DOHH2 (cell line): Measurements from ENCODE around the gene SDF2L1.

Experiments
- EZH2phosphoT487 ChIP-seq: fragments of 200-600 bp; sonication (generic); IDR thresholded peaks from 2 replicates; pipeline ENCODE4 v1.6.1; 2017; ENCODE audit warnings: borderline replicate concordance, mild to moderate bottlenecking, antibody characterized with exemption, low read length, moderate library complexity, mixed read lengths
- TF ChIP-seq, protein P1 (sequence below): fragments of 200-600 bp; sonication (generic); IDR thresholded peaks from one replicate; pipeline ENCODE4 v1.5.1; 2014; ENCODE audit warnings: antibody characterized with exemption, mild to moderate bottlenecking, low read depth, low read length; ENCODE audit not compliant: poor library complexity, severe bottlenecking

DNA sequence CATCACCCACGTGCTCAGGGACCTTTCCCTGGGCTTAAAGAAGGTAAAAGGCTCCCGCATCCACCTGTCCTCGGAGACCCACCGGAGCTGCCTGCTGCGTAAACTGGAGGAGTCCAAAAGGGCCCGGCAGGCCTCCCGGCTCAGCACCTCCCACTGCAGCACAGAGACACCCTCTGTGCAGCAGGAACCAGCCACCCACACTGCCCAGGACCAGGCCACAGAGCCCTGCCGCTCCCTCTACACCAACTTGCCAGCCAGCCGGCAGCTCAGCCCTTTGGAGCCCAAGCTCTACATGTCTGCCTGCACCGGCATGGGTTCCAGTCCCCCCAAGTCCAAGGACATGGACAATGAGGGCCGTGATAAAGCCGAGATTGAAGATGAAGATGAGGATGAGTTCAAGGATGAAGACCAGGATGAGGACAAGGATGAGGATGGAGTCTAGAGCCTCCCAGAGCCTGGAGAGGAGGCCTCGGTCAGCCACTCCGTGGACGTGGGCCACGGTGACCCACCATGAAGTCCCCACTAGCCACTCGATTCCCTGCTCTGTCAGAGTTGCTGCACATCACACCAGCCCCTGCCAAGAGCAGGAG, 5.4 kb upstream of the SDF2L1 start:
- TF ChIP-seq, protein P1, sequence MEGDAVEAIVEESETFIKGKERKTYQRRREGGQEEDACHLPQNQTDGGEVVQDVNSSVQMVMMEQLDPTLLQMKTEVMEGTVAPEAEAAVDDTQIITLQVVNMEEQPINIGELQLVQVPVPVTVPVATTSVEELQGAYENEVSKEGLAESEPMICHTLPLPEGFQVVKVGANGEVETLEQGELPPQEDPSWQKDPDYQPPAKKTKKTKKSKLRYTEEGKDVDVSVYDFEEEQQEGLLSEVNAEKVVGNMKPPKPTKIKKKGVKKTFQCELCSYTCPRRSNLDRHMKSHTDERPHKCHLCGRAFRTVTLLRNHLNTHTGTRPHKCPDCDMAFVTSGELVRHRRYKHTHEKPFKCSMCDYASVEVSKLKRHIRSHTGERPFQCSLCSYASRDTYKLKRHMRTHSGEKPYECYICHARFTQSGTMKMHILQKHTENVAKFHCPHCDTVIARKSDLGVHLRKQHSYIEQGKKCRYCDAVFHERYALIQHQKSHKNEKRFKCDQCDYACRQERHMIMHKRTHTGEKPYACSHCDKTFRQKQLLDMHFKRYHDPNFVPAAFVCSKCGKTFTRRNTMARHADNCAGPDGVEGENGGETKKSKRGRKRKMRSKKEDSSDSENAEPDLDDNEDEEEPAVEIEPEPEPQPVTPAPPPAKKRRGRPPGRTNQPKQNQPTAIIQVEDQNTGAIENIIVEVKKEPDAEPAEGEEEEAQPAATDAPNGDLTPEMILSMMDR, result no peak
- no peak for TF ChIP-seq EZH2phosphoT487
